Stimulated activated CD8-positive, alpha-beta memory T cell treated with anti-CD3 and anti-CD28 coated beads, Interleukin-2, amount 100 ng/mL, for 1 hour (primary cell): ENCODE measurements around the gene NUBPL.

Experiments used
- DNase-seq, 2 donors: peaks; one replicate each; pipeline ENCODE4 v3.0.0-alpha.2; 2020; ENCODE audit warnings: low read depth in 2 of 2

The NUBPL gene

DNA sequence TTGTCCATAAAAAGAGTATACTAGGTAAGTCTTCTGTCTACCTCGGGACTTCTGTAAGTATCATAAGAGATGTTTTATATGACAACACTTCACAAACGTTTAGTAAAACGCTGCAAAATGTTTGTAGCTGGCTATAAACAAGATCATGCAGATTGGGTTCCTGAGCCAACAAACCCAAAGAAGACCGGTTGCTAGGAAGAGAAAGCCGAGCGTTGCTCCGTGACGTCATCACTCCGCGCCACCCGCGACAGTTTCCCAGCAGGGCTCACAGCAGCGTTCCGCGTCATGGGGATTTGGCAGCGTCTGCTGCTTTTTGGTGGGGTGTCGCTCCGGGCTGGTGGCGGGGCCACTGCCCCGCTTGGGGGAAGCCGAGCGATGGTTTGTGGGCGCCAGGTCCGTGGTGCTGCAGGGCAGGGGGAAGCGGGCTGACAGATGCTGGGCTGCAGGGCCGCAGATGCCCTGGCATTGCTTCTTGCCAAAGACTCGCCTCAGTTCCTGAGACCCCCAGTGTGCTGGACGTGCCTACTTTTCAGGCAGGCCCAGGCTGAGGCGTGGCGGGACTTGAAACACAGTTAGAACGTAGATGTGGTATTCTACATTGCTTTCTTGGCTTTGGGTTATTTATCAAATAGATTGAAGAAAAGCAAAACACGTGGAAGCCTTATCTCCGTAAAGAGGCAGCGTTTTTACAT is at the start of gene NUBPL:
NUBPL (plus strand) TSS at position 250 of the 692 bp plus-strand sequence; CDS start at position 286, 36 bp downstream.
- DNase-seq = peak; percentile 94 to 98

- DNase-seq = no peak
These were observed 34.1 kb upstream of the NUBPL start for GRCh38 chr14:31527087-31527486.

GRCh38 chr14:31527546-31527945 is 33.7 kb upstream of the NUBPL start:
- no peak for DNase-seq

DNA sequence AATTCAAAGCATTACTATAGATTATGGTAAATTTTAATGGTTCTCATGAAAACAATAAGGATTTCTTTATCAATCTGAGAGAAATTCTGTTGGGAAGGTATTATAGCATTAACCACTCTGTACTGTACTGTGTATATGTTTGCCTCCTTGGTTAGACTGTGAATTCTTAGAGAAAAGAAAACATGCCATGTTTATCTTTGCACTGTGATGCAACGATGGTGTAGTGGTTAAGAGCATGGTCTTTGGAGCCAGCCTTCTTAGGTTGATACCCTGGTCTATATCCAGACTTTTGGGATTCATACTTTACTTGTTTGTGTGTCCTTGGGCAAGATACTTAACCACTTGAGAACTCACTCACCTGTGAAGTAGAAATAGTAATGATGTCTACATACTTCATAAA is 32.2 kb upstream of the NUBPL start:
- no peak for DNase-seq

DNA sequence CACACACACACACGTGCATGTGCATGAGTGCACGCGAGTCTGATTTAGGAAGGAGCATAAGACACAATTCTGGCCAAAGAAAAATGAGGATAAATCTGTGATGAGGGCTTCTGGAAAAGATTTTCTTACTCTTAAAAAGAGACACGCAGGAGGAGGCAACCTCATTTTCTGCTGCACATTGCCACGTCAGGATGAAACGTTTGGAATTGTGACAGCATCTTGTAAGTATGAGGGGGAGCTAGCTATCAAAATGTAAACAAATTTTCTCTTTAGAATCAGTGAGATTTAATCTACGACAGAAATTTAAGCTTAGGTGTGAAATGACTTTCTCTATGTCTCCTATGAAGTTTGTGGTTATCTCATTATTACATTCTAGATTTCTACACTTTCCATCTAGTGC is 31.1 kb upstream of the NUBPL start:
- DNase-seq = no peak

- DNase-seq = no peak
These were observed 24.8 kb upstream of the NUBPL start for GRCh38 chr14:31536201-31536960.

GRCh38 chr14:31541702-31542101 is 19.5 kb upstream of the NUBPL start:
- no peak for DNase-seq

GRCh38 chr14:31543969-31544799 is 17.0 kb upstream of the NUBPL start:
- DNase-seq = no peak

- no peak for DNase-seq
These were observed 16.4 kb upstream of the NUBPL start for GRCh38 chr14:31544816-31545215.

DNA sequence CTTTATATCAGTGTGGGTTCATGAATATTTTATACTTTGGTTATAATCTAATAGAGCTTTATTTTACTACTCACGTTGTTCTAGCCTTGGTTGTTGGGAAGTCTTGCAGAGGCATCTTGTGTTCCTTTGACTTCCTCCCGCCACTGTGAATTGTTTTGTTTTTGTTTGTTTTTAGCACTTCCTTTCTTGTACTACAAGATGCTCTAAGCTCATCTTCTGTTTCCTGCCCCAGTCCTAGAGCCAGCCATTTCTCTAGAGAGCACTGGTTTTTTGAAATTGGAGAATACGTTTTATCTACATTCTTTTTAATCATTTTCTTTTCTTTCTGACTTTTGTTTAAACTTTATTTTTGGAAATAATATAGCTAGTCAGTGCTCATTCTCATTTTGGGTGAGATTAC is 15.9 kb upstream of the NUBPL start:
- no peak for DNase-seq

DNA sequence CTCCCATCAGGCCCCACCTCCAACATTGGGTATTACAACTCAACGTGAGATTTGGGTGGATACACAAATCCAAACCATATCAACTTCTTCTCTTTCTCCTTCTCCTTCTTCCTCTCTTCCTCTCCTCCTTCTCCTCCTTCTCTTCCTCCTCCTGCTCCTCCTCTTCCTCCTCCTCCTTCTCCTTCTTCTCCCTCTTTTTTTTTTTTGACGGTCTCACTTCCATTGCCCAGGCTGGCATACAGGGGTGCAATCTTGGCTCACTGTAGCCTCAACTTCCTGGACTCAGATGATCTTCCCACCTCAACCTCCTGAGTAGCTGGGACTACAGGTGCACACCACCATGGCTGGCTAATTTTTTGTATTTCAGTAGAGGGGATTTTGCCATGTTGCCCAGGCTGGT is 11.4 kb upstream of the NUBPL start:
- DNase-seq = no peak

DNA sequence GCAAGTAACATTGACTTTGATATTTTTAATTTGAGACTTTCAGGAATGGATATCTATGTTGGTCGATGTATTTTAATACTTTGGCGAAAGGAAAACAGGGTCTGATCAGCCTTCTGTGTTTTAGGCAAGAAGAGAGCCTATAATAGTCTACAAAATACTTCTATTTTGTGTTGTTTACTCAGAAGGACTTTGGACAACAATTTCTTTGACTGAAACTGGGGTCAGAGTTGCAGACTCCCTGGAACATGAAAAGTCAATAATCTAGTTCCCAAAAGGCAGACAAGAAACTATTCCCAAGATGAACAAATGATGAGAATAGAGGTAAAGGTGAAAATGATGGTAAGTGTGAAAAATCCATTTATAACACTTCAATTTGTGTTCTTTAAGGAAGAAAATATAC is 10.6 kb upstream of the NUBPL start:
- no peak for DNase-seq

DNA sequence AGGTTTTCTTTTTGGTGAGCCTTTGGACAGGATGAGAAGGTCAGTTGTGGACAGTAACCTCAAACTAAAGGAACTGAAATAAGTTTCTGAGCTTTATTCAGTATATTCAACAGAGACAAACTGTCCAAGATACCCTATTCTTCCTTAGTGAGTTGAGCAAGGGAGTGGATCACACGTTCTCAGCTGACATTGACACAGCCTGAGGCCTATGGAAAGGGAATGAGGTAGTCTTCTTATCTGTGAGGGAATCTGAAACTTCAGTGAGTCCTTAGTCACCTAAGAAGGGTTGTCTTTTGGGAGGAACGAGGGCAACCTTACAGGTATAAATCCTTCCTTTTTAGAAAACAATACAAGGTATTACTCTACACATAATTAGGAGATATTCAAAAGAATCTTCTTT is 5.0 kb upstream of the NUBPL start:
- DNase-seq = no peak

DNA sequence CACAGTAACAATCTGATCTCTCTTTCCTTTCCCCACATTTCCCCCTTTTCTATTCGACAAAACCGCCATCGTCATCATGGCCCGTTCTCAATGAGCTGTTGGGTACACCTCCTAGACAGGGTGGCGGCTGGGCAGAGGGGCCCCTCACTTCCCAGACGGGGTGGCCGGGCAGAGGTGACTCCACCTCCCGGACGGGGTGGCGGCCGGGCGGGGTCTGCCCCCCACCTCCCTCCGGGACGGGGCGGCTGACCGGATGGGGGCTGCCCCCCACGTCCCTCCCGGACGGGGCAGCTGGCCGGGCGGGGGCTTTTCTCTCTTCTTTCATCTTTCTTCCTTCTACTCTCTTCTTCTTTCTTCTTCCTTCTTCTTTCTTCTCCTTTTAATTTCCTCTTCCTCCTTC is 1.3 kb upstream of the NUBPL start:
- no peak for DNase-seq

DNA sequence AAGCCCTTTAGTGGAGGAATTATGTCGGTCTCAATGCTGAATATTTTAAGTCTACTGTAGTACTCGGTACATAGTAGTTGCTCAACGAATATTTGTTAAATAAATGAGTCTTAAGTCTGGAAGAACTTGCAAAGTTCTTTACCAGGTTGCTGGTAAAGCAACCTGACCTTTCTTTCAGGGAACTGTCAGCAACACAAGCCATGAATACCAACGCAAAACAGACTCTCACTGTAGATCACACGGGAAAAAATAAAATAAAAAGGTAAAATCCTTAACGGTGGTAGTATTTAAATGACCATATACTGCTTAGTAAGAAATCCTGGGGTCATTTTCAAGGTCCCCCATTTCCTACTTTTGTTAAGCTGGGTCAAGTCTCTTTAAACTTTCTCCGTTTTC is 447 bp upstream of the NUBPL start:
- no peak for DNase-seq

- no peak for DNase-seq
These were observed 3.0 kb downstream of the NUBPL start for GRCh38 chr14:31564194-31564593.

DNA sequence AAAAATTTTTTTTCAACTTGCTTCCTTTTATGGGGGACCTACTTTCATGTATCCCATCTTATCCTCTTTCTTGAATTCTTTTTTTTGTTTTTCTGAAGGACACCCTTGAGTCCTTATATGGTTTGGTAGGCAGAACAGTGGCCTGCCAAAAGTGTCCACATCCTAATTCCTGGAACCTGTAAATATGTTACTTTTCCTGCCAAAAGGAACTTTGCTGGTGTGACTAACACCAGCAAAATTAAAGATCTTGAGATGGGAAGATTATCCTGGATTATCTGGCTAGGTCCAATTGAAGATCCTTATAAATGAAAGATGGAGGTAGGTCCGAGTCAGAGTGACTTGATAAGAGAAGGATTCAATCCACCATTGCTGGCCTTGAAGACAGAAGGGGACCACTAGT is 5.3 kb downstream of the NUBPL start:
- DNase-seq = no peak

GRCh38 chr14:31567655-31568054 is 6.5 kb downstream of the NUBPL start:
- no peak for DNase-seq

- no peak for DNase-seq
These were observed 7.0 kb downstream of the NUBPL start for GRCh38 chr14:31568161-31568560.

DNA sequence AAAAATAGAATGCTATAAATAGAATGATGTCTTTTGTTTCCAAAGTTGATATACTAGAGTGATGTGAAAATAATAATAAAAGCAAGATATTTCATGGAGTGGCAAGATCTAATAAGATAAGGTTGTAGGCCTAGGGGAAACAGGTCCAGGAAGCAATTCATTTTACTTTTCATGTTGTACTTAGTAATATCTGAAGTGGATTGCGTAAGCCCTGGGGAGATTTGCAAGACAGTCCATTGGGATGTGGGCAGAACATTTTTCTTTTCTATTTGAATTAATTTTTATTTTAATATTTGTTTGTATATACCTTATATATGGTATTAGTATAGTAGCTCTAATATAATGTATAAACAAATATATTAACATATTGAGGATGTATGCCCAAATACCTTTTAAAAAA is 7.5 kb downstream of the NUBPL start:
- no peak for DNase-seq

DNA sequence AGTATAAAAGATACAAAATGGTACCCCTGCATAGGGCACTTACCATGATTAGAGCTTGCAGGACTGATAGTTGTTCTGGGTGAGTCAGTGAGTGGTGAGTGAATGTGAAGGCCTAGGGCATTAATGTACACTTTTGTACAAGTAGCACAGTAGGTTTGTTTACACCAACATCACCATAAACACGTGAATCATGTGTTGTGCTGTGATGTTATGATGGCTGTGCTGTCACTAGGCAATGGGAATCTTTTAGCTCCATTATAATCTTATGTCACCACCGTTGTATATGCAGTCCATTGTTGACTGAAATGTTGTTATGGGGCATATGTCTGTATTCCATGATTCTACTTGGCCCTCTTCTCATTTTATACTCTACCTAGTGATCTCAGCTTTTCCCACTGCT is 11.8 kb downstream of the NUBPL start:
- no peak for DNase-seq

DNA sequence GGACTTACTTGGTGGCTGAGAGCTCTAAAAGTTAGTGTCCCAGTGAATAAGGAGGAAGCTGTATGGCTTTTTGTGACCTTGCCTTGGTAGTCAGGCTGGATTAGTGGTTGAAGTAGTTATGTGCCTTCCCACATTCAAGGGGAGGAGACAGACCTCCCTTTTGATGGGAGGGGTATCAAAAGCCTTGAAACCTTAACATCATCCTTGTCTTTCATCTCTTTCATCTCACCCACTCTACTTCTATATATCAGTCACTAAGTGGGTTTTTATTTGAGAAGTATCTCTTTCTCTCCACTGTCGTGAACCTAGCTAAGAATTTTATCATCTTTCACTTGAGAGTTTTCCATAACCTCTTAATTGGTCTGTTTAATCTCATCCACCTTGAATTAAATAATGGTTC is 15.7 kb downstream of the NUBPL start:
- DNase-seq = no peak

DNA sequence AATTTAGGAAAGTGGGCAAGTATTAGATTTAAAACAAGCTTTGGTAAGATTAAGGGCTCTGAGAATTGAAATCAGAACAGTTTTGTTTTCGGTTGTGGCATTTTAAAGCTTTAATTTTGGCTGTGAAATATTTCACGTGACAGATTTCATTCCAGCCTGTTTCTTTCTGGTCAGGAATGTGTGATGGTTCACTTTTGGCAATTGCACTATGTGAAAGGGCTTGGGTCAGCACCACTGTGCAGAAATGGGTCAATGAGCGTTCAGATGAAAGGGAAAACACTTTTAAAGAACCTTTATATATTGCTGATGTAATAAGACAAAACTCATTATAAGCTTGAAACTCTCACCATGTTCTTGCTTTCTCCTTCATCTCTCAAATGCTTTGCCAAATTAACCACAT is 17.1 kb downstream of the NUBPL start:
- DNase-seq = no peak
